GM19043 (cell line): ENCODE measurements around the gene GAB1.
"Not testable (repeated sequence)": the region's sequence is repeated elsewhere in the genome, so short reads cannot be mapped to it uniquely, and the experiment has no call there.

ENCODE experiments used
- ATAC-seq: cut with Tn5 transposase; IDR thresholded peaks from one replicate; pipeline ENCODE4 v1.9.1; 2021; ENCODE audit warnings: low read depth; ENCODE audit not compliant: unreplicated experiment

Gene GAB1

GRCh38 chr4:143337600-143338287, 1.1 kb downstream of the GAB1 start:
- no peak for ATAC-seq

- ATAC-seq: no peak
These were observed 1.6 kb downstream of the GAB1 start for GRCh38 chr4:143338313-143338712.

- ATAC-seq: no peak
These were observed 2.8 kb downstream of the GAB1 start for GRCh38 chr4:143339497-143339896.

- ATAC-seq: no peak
These were observed 4.6 kb downstream of the GAB1 start for GRCh38 chr4:143341186-143341755.

GRCh38 chr4:143343276-143343831, 6.7 kb downstream of the GAB1 start:
- no peak for ATAC-seq

- no peak for ATAC-seq
These were observed 7.4 kb downstream of the GAB1 start for GRCh38 chr4:143344041-143344440.

- no peak for ATAC-seq
These were observed 8.1 kb downstream of the GAB1 start for GRCh38 chr4:143344774-143345173.

- ATAC-seq: no peak
These were observed 8.7 kb downstream of the GAB1 start for GRCh38 chr4:143345356-143345755.

GRCh38 chr4:143346206-143346605, 9.5 kb downstream of the GAB1 start:
- no peak for ATAC-seq

GRCh38 chr4:143347484-143348111, 10.9 kb downstream of the GAB1 start:
- no peak for ATAC-seq

GRCh38 chr4:143348233-143349077, 11.8 kb downstream of the GAB1 start:
- ATAC-seq: no peak

- not testable (repeated sequence) for ATAC-seq
These were observed 13.3 kb downstream of the GAB1 start for GRCh38 chr4:143349858-143350527.

GRCh38 chr4:143351149-143351691, 14.5 kb downstream of the GAB1 start:
- ATAC-seq: no peak

GRCh38 chr4:143351774-143352451, 15.2 kb downstream of the GAB1 start:
- ATAC-seq: no peak

- ATAC-seq: no peak
These were observed 16.0 kb downstream of the GAB1 start for GRCh38 chr4:143352720-143353119.

GRCh38 chr4:143353797-143354196, 17.1 kb downstream of the GAB1 start:
- no peak for ATAC-seq

- no peak for ATAC-seq
These were observed 18.3 kb downstream of the GAB1 start for GRCh38 chr4:143354990-143355389.

GRCh38 chr4:143355540-143356217, 19.0 kb downstream of the GAB1 start:
- ATAC-seq: no peak

GRCh38 chr4:143356493-143356892, 19.8 kb downstream of the GAB1 start:
- no peak for ATAC-seq
